Astrocyte (in vitro differentiated cells and primary cell): ENCODE data around the gene ACRV1.

Experiments used
- EZH2 ChIP-seq: IDR thresholded peaks from 2 replicates; pipeline ENCODE4 v1.6.1; 2012; ENCODE audit warnings: mild to moderate bottlenecking, low read length, inconsistent platforms; ENCODE audit not compliant: insufficient read depth
- TF ChIP-seq, protein P1 (sequence below): IDR thresholded peaks from 2 replicates; pipeline ENCODE4 v1.5.1; 2011; ENCODE audit warnings: low read depth, mild to moderate bottlenecking, inconsistent platforms, low read length, moderate library complexity; ENCODE audit not compliant: insufficient read depth

DNA sequence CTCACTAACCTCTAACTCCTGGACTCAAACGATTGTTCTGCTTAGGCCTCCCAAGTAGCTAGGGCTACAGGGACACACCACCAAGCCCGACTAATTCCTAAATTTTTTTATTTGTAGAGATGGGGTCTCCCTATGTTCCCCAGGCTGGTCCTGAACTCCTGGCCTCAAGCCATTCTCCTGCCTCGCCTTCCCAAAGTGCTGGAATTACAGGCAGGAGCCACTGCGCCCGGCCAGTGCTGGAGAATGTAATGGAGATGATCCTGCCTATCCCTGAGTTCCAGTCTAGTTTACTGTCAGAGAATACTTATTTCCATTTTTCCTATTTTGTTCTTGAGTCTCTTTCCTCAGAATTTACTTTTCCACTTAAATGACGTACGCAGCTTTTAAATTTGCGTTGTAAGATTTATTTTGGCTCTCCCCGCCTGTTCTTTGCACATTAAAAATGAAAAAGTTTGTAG is 55.9 kb downstream of the ACRV1 start, which contains the start of gene CHEK1:
- TF ChIP-seq, protein P1, sequence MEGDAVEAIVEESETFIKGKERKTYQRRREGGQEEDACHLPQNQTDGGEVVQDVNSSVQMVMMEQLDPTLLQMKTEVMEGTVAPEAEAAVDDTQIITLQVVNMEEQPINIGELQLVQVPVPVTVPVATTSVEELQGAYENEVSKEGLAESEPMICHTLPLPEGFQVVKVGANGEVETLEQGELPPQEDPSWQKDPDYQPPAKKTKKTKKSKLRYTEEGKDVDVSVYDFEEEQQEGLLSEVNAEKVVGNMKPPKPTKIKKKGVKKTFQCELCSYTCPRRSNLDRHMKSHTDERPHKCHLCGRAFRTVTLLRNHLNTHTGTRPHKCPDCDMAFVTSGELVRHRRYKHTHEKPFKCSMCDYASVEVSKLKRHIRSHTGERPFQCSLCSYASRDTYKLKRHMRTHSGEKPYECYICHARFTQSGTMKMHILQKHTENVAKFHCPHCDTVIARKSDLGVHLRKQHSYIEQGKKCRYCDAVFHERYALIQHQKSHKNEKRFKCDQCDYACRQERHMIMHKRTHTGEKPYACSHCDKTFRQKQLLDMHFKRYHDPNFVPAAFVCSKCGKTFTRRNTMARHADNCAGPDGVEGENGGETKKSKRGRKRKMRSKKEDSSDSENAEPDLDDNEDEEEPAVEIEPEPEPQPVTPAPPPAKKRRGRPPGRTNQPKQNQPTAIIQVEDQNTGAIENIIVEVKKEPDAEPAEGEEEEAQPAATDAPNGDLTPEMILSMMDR = no peak
- TF ChIP-seq EZH2 = no peak
